GM12878 (cell line): ENCODE results near the gene DPEP1. TPM values are rescaled to one million over a fixed set of nuclear protein-coding genes. Genes with fewer than 3 reads are reported as not detected.

Experiments used
- ATAC-seq: fragments of 200-7000 bp; cut with Tn5 transposase; 3 replicates; pipeline ENCODE4 v1.9.1; 2020; ENCODE audit warnings: mild to moderate bottlenecking, moderate library complexity
- BruUV-seq: library from RNA; stranded (reverse); fragments of 400-500 nt; replicated peaks from 2 replicates; lab custom pipeline; 2021; lab: Mats Ljungman, UMichigan
- CTCF ChIA-PET: fragments of 300-600 bp; sonication (Branson Sonifier 250); formaldehyde crosslinking; extraction: SDS; loops from one replicate; lab custom pipeline; 2021; ENCODE audit warnings: inconsistent platforms; lab: Yijun Ruan, JAX
- POLR2A ChIA-PET: fragments of 350-600 bp; formaldehyde crosslinking; extraction: SDS; loops from one replicate; lab custom pipeline; 2021; ENCODE audit warnings: inconsistent platforms; lab: Charles Lee
- RAD21 ChIA-PET: fragments of 300-600 bp; sonication (Branson Sonifier 250); formaldehyde crosslinking; loops from one replicate; lab custom pipeline; 2023; ENCODE audit warnings: antibody characterized with exemption; ENCODE audit not compliant: unreplicated experiment; lab: Charles Lee
- SMC1A ChIA-PET: fragments of 300-600 bp; sonication (Branson Sonifier 250); formaldehyde crosslinking; loops from one replicate; lab custom pipeline; 2023; ENCODE audit not compliant: unreplicated experiment, uncharacterized antibody; lab: Charles Lee
- DNase-seq: peaks from one replicate; pipeline ENCODE4 v3.0.0-alpha.2; 2011; ENCODE audit warnings: low read depth, low spot score
- FAIRE-seq: peaks from 3 replicates; lab custom pipeline; 2011; peaks lifted over from hg19 to GRCh38; lab: Jason Lieb, UNC
- H2AFZ ChIP-seq: 2 replicates; pipeline ENCODE4 v1.6.0; 2011; ENCODE audit warnings: low read depth, low read length, control low read depth; ENCODE audit not compliant: control insufficient read depth
- H3K27ac ChIP-seq: 2 replicates; pipeline ENCODE4 v1.5.1; 2011; ENCODE audit warnings: control low read depth; ENCODE audit not compliant: control insufficient read depth, insufficient read depth
- H3K27me3 ChIP-seq, 2 experiments: replicated peaks in 1 of 2; 2 replicates each; pipeline versions ENCODE4 v1.6.0 to v1.6.1; 2011; ENCODE audit warnings: low read length in 1 of 2; ENCODE audit not compliant: control insufficient read depth in 2 of 2, insufficient read depth in 2 of 2
- H3K36me3 ChIP-seq, 2 experiments: 2 replicates each; pipeline ENCODE4 v1.5.1; 2011; ENCODE audit warnings: low read length in 1 of 2; ENCODE audit not compliant: control insufficient read depth in 2 of 2, insufficient read depth in 2 of 2
- H3K4me1 ChIP-seq: 2 replicates; pipeline ENCODE4 v1.6.1; 2011; ENCODE audit warnings: mild to moderate bottlenecking, low read length, moderate library complexity, mixed read lengths; ENCODE audit not compliant: control insufficient read depth, insufficient read depth
- H3K4me2 ChIP-seq: 2 replicates; pipeline ENCODE4 v1.6.0; 2011; ENCODE audit warnings: control low read depth; ENCODE audit not compliant: control insufficient read depth, insufficient read depth
- H3K4me3 ChIP-seq: fragments of 200-600 bp; sonication (generic); 2 replicates; pipeline ENCODE4 v1.5.1; 2016
- H3K79me2 ChIP-seq: 2 replicates; pipeline ENCODE4 v1.6.0; 2011; ENCODE audit warnings: low read length; ENCODE audit not compliant: control insufficient read depth, insufficient read depth
- H3K9ac ChIP-seq: 2 replicates; pipeline ENCODE4 v1.8.0; 2011; ENCODE audit warnings: low read length, control low read depth, mixed read lengths; ENCODE audit not compliant: control insufficient read depth, insufficient read depth
- H3K9me3 ChIP-seq: replicated peaks from 3 replicates; pipeline ENCODE4 v1.5.1; 2011; ENCODE audit warnings: mild to moderate bottlenecking, low read length; ENCODE audit not compliant: control insufficient read depth, insufficient read depth
- H4K20me1 ChIP-seq: 2 replicates; pipeline ENCODE4 v1.6.0; 2011; ENCODE audit not compliant: control insufficient read depth, insufficient read depth
- ATF3 ChIP-seq: IDR thresholded peaks from 2 replicates; pipeline ENCODE4 v1.6.1; 2011; ENCODE audit warnings: low read depth, mild to moderate bottlenecking, low read length, moderate library complexity, borderline replicate concordance; ENCODE audit errors: extremely low read depth
- EP300 ChIP-seq, 2 experiments: fragments of 150-350 bp in 1 of 2; IDR thresholded peaks; 2 replicates each; pipeline ENCODE4 v1.6.1; 2011 to 2012; ENCODE audit warnings: low read depth in 2 of 2, low read length in 2 of 2, borderline replicate concordance in 1 of 2, improper control_type of control experiment in 1 of 2, inconsistent platforms in 1 of 2; ENCODE audit not compliant: control insufficient read depth in 1 of 2
- HCFC1 ChIP-seq: fragments of 150-350 bp; IDR thresholded peaks from 2 replicates; pipeline ENCODE4 v1.6.1; 2014; ENCODE audit warnings: low read length
- MEF2A ChIP-seq: IDR thresholded peaks from 2 replicates; pipeline ENCODE4 v1.6.1; 2011; ENCODE audit warnings: low read depth, mild to moderate bottlenecking, low read length, moderate library complexity; ENCODE audit not compliant: insufficient read depth
- NBN ChIP-seq: fragments of 450-650 bp; IDR thresholded peaks from 2 replicates; pipeline ENCODE4 v1.6.1; 2016
- NRF1 ChIP-seq: conservative IDR thresholded peaks from 2 replicates; pipeline ENCODE4 v1.6.1; 2011; ENCODE audit warnings: mild to moderate bottlenecking, low read depth, low read length, improper control_type of control experiment
- PML ChIP-seq: IDR thresholded peaks from 2 replicates; pipeline ENCODE4 v1.6.1; 2012; ENCODE audit warnings: low read length, inconsistent platforms
- SMARCA5 ChIP-seq: fragments of 450-650 bp; IDR thresholded peaks from 2 replicates; pipeline ENCODE4 v1.6.1; 2017; ENCODE audit warnings: mild to moderate bottlenecking
- SMC3 ChIP-seq: IDR thresholded peaks from 2 replicates; pipeline ENCODE4 v1.6.1; 2011; ENCODE audit warnings: low read length, improper control_type of control experiment, borderline replicate concordance
- TAF1 ChIP-seq: IDR thresholded peaks from 2 replicates; pipeline ENCODE4 v1.6.1; 2011; ENCODE audit warnings: mild to moderate bottlenecking, low read depth, low read length, borderline replicate concordance
- TCF7 ChIP-seq: IDR thresholded peaks from 2 replicates; pipeline ENCODE4 v1.6.1; 2014; ENCODE audit warnings: antibody characterized with exemption, borderline replicate concordance
- WGBS: methylation state at CpG from one replicate; pipeline ENCODE4 v1.1.6; 2016; ENCODE audit warnings: low lambda C conversion rate; ENCODE audit not compliant: insufficient replicate concordance, insufficient coverage; ENCODE audit errors: missing lambda C conversion rate; 5-methylcytosine and 5-hydroxymethylcytosine counted together
- in situ Hi-C: fragments of 300-500 bp; cut with MboI; formaldehyde crosslinking; loops from 9 replicates; pipeline ENCODE4 v1.14.3; 2018; ENCODE audit warnings: mixed read lengths
- intact Hi-C: fragments of 100-400 bp; cut with micrococcal nuclease; formaldehyde crosslinking; loops from one replicate; pipeline ENCODE4 v1.14.2; 2022; ENCODE audit not compliant: unreplicated experiment
- polyA plus RNA-seq, 11 experiments: library from polyadenylated mRNA; depleted of rRNA in 4 of 11; unstranded in 6 of 11; stranded (reverse) in 5 of 11; fragments of >200 nt; fragmentation: Nextera tagmentation in 4 of 11; fragmentation: Illumina TruSeq in 1 of 11; extraction: Ambion mirVana in 4 of 11; extraction: Trizol in 1 of 11; gene quantifications; 1 replicate in 1 of 11; 2 replicates in 10 of 11; pipeline versions ENCODE4 v1.2.1 to v1.2.3, GENCODE V29; 2011 to 2016; ENCODE audit warnings: inconsistent platforms in 2 of 11, missing spikeins in 2 of 11, low read depth in 1 of 11
- total RNA-seq, 4 experiments: library from RNA; depleted of rRNA in 3 of 4; stranded (reverse); fragments of >200 nt in 3 of 4; fragmentation: Illumina TruSeq in 1 of 4; extraction: Trizol in 1 of 4; gene quantifications; 2 replicates each; pipeline versions ENCODE4 v1.2.1 to v1.2.3, GENCODE V29; 2013 to 2021

Gene DPEP1
- total and polyA plus RNA-seq, 10 of the 15 experiments (the other 5 are each of a cell fraction or from before 2014, with no cell fraction given): not detected

- no peak for TF ChIP-seq MEF2A
- TF ChIP-seq SMC3: no peak
- TF ChIP-seq TAF1: no peak
- no peak for TF ChIP-seq NRF1
- no peak for TF ChIP-seq HCFC1
- TF ChIP-seq SMARCA5: no peak
- no peak for TF ChIP-seq NBN
- TF ChIP-seq EP300 (IDR thresholded peaks at IDR 0.05; ENCODE audit: borderline replicate concordance in 1 of 2, control insufficient read depth in 1 of 2, low read depth in 2 of 2, low read length in 2 of 2): no peak
Measured at GRCh38 chr16:89610108-89610453, 3.4 kb upstream of the DPEP1 start (continued).

- no peak for FAIRE-seq
- in situ Hi-C loops: no loop called here
- no TSS peak for BruUV-seq
Measured at GRCh38 chr16:89612415-89613166, 851 bp upstream of the DPEP1 start.

More at GRCh38 chr16:89612415-89613166, 851 bp upstream of the DPEP1 start:
- Histone ChIP-seq H3K4me2 (no peak overlapping the region), H3K4me1 (no peaks in the 10 kb centered on the region), H3K36me3 (no peaks in the 10 kb centered on the region), H3K79me2 (no peaks in the 10 kb centered on the region), H4K20me1 (no peaks in the 10 kb centered on the region), H3K27me3 (no peaks in the 10 kb centered on the region), H3K27ac (no peak overlapping the region), H3K9ac (no peak overlapping the region), H3K9me3 (no peaks in the 10 kb centered on the region), H3K4me3 (no peak overlapping the region), H2AFZ (no peak overlapping the region)
- intact Hi-C loops: no loop called here
- SMC1A ChIA-PET: no interaction called here
- DNase-seq (no peak), ATAC-seq (no peak)
- CTCF ChIA-PET: no interaction called here
- RAD21 ChIA-PET: no interaction called here
- POLR2A ChIA-PET: interaction anchor here (0.6 kb wide), 1 partner anchor 12 kb away, joined by 5 read pairs; no protein-coding TSS in a partner anchor
- 58% methylated on average over 20 of the region's 20 CpGs for WGBS
- TF ChIP-seq ATF3: no peak
- no peak for TF ChIP-seq TCF7
- TF ChIP-seq PML: no peak
